WTC11 (cell line): ENCODE data around the gene CMC2. TPM values are rescaled to one million over a fixed set of nuclear protein-coding genes. Genes with fewer than 3 reads are reported as not detected.

Experiments used
- ATAC-seq: fragments of 200-7000 bp; cut with Tn5 transposase; 2 replicates; pipeline ENCODE4 v1.10.0; 2021; ENCODE audit warnings: mild to moderate bottlenecking, moderate library complexity
- CTCF ChIA-PET: fragments of 300-600 bp; sonication (Branson Sonifier 250); formaldehyde crosslinking; loops from one replicate; lab custom pipeline; 2021; ENCODE audit warnings: antibody characterized with exemption; lab: Charles Lee
- POLR2A ChIA-PET: fragments of 350-600 bp; sonication (Branson Sonifier 250); formaldehyde crosslinking; loops from one replicate; lab custom pipeline; 2021; ENCODE audit warnings: antibody characterized with exemption; lab: Charles Lee
- DNase-seq: peaks from one replicate; pipeline ENCODE4 v3.0.0; 2021; ENCODE audit warnings: low spot score
- H3K27ac Mint-ChIP-seq: 2 replicates; pipeline ENCODE4 v1.8.0; 2021; ENCODE audit warnings: mixed read lengths
- H3K27me3 Mint-ChIP-seq: 2 replicates; pipeline ENCODE4 v1.8.0; 2021; ENCODE audit warnings: low read depth, mild to moderate bottlenecking, moderate library complexity, mixed read lengths
- H3K36me3 Mint-ChIP-seq: 2 replicates; pipeline ENCODE4 v1.8.0; 2021; ENCODE audit warnings: mixed read lengths
- H3K4me1 Mint-ChIP-seq: 2 replicates; pipeline ENCODE4 v1.8.0; 2022; ENCODE audit warnings: mixed read lengths
- H3K4me3 Mint-ChIP-seq: 2 replicates; pipeline ENCODE4 v1.8.0; 2021; ENCODE audit warnings: mild to moderate bottlenecking, moderate library complexity, mixed read lengths
- H3K9me3 Mint-ChIP-seq: 2 replicates; pipeline ENCODE4 v1.8.0; 2021; ENCODE audit warnings: mixed read lengths
- AR ChIP-seq: fragments of 250-450 bp; sonication (Bioruptor Pico); IDR thresholded peaks from 2 replicates; pipeline ENCODE4 v1.9.0; 2021; ENCODE audit warnings: mild to moderate bottlenecking
- ATF3 ChIP-seq: sonication (generic); formaldehyde crosslinking; conservative IDR thresholded peaks from 2 replicates; pipeline ENCODE4 v1.8.1; 2022; ENCODE audit warnings: mild to moderate bottlenecking, missing genetic modification reagents
- E2F5 ChIP-seq: sonication (generic); formaldehyde crosslinking; IDR thresholded peaks from 2 replicates; pipeline ENCODE4 v1.8.1; 2022; ENCODE audit warnings: mild to moderate bottlenecking, moderate library complexity, missing genetic modification reagents
- FOXJ3 ChIP-seq: sonication (generic); formaldehyde crosslinking; IDR thresholded peaks from 2 replicates; pipeline ENCODE4 v1.9.0; 2021; ENCODE audit warnings: missing genetic modification reagents, mild to moderate bottlenecking, borderline replicate concordance
- GRHL2 ChIP-seq: fragments of 250-450 bp; sonication (Bioruptor Pico); IDR thresholded peaks from 2 replicates; pipeline ENCODE4 v1.8.0; 2022; ENCODE audit warnings: mild to moderate bottlenecking, moderate library complexity; ENCODE audit not compliant: insufficient replicate concordance, severe bottlenecking
- GTF2I ChIP-seq: fragments of 250-450 bp; sonication (Bioruptor Pico); conservative IDR thresholded peaks from 2 replicates; pipeline ENCODE4 v1.4.0; 2021; ENCODE audit warnings: mild to moderate bottlenecking
- HMGA2 ChIP-seq: fragments of 250-450 bp; sonication (Bioruptor Pico); IDR thresholded peaks from 2 replicates; pipeline ENCODE4 v1.4.0; 2021; ENCODE audit warnings: mild to moderate bottlenecking, moderate library complexity
- MAX ChIP-seq: sonication (generic); formaldehyde crosslinking; IDR thresholded peaks from 2 replicates; pipeline ENCODE4 v1.8.0; 2022; ENCODE audit warnings: mild to moderate bottlenecking, missing genetic modification reagents
- MXD4 ChIP-seq: fragments of 250-450 bp; sonication (Bioruptor Pico); IDR thresholded peaks from 2 replicates; pipeline ENCODE4 v1.8.0; 2021; ENCODE audit warnings: mild to moderate bottlenecking, moderate library complexity, borderline replicate concordance
- MYBL2 ChIP-seq: sonication (generic); formaldehyde crosslinking; IDR thresholded peaks from 2 replicates; pipeline ENCODE4 v1.8.1; 2023; ENCODE audit warnings: mild to moderate bottlenecking, moderate library complexity, missing genetic modification reagents
- NFE2L1 ChIP-seq: sonication (generic); formaldehyde crosslinking; IDR thresholded peaks from 2 replicates; pipeline ENCODE4 v1.8.1; 2023; ENCODE audit warnings: missing genetic modification reagents
- NR2C2 ChIP-seq: sonication (generic); formaldehyde crosslinking; IDR thresholded peaks from 2 replicates; pipeline ENCODE4 v1.8.0; 2022; ENCODE audit warnings: mild to moderate bottlenecking, missing genetic modification reagents
- NR3C1 ChIP-seq: sonication (generic); formaldehyde crosslinking; conservative IDR thresholded peaks from 2 replicates; pipeline ENCODE4 v1.8.1; 2023; ENCODE audit warnings: low read depth, mild to moderate bottlenecking, missing genetic modification reagents
- SMAD4 ChIP-seq: sonication (generic); formaldehyde crosslinking; IDR thresholded peaks from 2 replicates; pipeline ENCODE4 v1.8.0; 2022; ENCODE audit warnings: mild to moderate bottlenecking, missing genetic modification reagents
- SOX15 ChIP-seq: fragments of 250-450 bp; sonication (Bioruptor Pico); IDR thresholded peaks from 2 replicates; pipeline ENCODE4 v1.9.0; 2021; ENCODE audit warnings: mild to moderate bottlenecking
- SP1 ChIP-seq: sonication (generic); formaldehyde crosslinking; conservative IDR thresholded peaks from 2 replicates; pipeline ENCODE4 v1.8.1; 2022; ENCODE audit warnings: missing genetic modification reagents
- TP53 ChIP-seq: sonication (generic); formaldehyde crosslinking; IDR thresholded peaks from 2 replicates; pipeline ENCODE4 v1.8.1; 2023; ENCODE audit warnings: mild to moderate bottlenecking, missing genetic modification reagents
- ZBTB21 ChIP-seq: sonication (generic); formaldehyde crosslinking; IDR thresholded peaks from 2 replicates; pipeline ENCODE4 v1.8.1; 2023; ENCODE audit warnings: mild to moderate bottlenecking, missing genetic modification reagents, borderline replicate concordance
- ZNF263 ChIP-seq: sonication (generic); formaldehyde crosslinking; IDR thresholded peaks from 2 replicates; pipeline ENCODE4 v1.8.1; 2022; ENCODE audit warnings: low read depth, mild to moderate bottlenecking, moderate library complexity, missing genetic modification reagents
- ZNF317 ChIP-seq: sonication (generic); formaldehyde crosslinking; IDR thresholded peaks from 2 replicates; pipeline ENCODE4 v1.8.1; 2023; ENCODE audit warnings: low read depth, mild to moderate bottlenecking, moderate library complexity, missing genetic modification reagents, borderline replicate concordance
- ZNF396 ChIP-seq: fragments of 250-450 bp; sonication (Bioruptor Pico); IDR thresholded peaks from 2 replicates; pipeline ENCODE4 v1.8.0; 2021; ENCODE audit warnings: mild to moderate bottlenecking, moderate library complexity, borderline replicate concordance
- ZNF416 ChIP-seq: fragments of 250-450 bp; sonication (Bioruptor Pico); IDR thresholded peaks from 2 replicates; pipeline ENCODE4 v1.9.0; 2021; ENCODE audit warnings: mild to moderate bottlenecking, inconsistent platforms
- ZNF425 ChIP-seq: fragments of 250-450 bp; sonication (Bioruptor Pico); conservative IDR thresholded peaks from 2 replicates; pipeline ENCODE4 v1.9.0; 2021; ENCODE audit warnings: mild to moderate bottlenecking
- ZNF671 ChIP-seq: fragments of 250-450 bp; sonication (Bioruptor Pico); IDR thresholded peaks from 2 replicates; pipeline ENCODE4 v1.8.0; 2021; ENCODE audit warnings: mild to moderate bottlenecking
- total RNA-seq: library from RNA; stranded (reverse); gene quantifications from 3 replicates; pipeline ENCODE4 v1.2.3, GENCODE V29; 2021
- TF ChIP-seq, protein P1 (sequence below): sonication (generic); formaldehyde crosslinking; IDR thresholded peaks from 2 replicates; pipeline ENCODE4 v1.8.1; 2022; ENCODE audit warnings: low read depth, mild to moderate bottlenecking, moderate library complexity, missing genetic modification reagents, borderline replicate concordance
- TF ChIP-seq, protein P2 (sequence below): sonication (generic); formaldehyde crosslinking; IDR thresholded peaks from 2 replicates; pipeline ENCODE4 v1.8.1; 2023; ENCODE audit warnings: mild to moderate bottlenecking, missing genetic modification reagents, moderate library complexity
- TF ChIP-seq, protein P3 (sequence below): sonication (generic); formaldehyde crosslinking; IDR thresholded peaks from 2 replicates; pipeline ENCODE4 v1.8.1; 2023; ENCODE audit warnings: mild to moderate bottlenecking, missing genetic modification reagents

CMC2 gene
- total RNA-seq, 1 experiment from 2014 or later, result 78.9 TPM

- Mint-ChIP-seq H3K36me3 (peaks cover 6% of the 10 kb centered on the region), H3K27me3 (no peaks in the 10 kb centered on the region), H3K27ac (no peak overlapping the region), H3K9me3 (peaks cover 13% of the 10 kb centered on the region)
- POLR2A ChIA-PET, result no interaction called here
- DNase-seq, result no peak
- TF ChIP-seq, protein P1, sequence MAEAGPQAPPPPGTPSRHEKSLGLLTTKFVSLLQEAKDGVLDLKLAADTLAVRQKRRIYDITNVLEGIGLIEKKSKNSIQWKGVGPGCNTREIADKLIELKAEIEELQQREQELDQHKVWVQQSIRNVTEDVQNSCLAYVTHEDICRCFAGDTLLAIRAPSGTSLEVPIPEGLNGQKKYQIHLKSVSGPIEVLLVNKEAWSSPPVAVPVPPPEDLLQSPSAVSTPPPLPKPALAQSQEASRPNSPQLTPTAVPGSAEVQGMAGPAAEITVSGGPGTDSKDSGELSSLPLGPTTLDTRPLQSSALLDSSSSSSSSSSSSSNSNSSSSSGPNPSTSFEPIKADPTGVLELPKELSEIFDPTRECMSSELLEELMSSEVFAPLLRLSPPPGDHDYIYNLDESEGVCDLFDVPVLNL (CRISPR knock-in tag), result no peak
- TF ChIP-seq SP1 (CRISPR knock-in tag) (no peak), NR3C1 (CRISPR knock-in tag) (no peak), NFE2L1 (no peak), E2F5 (no peak), HMGA2 (no peak), ZNF317 (CRISPR knock-in tag) (no peak), MXD4 (CRISPR knock-in tag) (no peak), ZNF263 (no peak), GTF2I (CRISPR knock-in tag) (no peak), FOXJ3 (CRISPR knock-in tag) (no peak), ZBTB21 (CRISPR knock-in tag) (no peak), NR2C2 (CRISPR knock-in tag) (no peak), ZNF671 (no peak), ZNF425 (CRISPR knock-in tag) (no peak), SMAD4 (CRISPR knock-in tag) (no peak), ZNF416 (CRISPR knock-in tag) (no peak)
- TF ChIP-seq, protein P2, sequence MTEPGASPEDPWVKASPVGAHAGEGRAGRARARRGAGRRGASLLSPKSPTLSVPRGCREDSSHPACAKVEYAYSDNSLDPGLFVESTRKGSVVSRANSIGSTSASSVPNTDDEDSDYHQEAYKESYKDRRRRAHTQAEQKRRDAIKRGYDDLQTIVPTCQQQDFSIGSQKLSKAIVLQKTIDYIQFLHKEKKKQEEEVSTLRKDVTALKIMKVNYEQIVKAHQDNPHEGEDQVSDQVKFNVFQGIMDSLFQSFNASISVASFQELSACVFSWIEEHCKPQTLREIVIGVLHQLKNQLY, result no peak
- TF ChIP-seq, protein P3, sequence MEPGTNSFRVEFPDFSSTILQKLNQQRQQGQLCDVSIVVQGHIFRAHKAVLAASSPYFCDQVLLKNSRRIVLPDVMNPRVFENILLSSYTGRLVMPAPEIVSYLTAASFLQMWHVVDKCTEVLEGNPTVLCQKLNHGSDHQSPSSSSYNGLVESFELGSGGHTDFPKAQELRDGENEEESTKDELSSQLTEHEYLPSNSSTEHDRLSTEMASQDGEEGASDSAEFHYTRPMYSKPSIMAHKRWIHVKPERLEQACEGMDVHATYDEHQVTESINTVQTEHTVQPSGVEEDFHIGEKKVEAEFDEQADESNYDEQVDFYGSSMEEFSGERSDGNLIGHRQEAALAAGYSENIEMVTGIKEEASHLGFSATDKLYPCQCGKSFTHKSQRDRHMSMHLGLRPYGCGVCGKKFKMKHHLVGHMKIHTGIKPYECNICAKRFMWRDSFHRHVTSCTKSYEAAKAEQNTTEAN (CRISPR knock-in tag), result no peak
- TF ChIP-seq, all 79 proteins: peak for 0
- CTCF ChIA-PET, result interaction anchor here (0.5 to 1.6 kb wide), 13 partner anchors 8 to 1237 kb away, joined by 3 to 8 read pairs (median 4); partner anchors contain the start of gene ATMIN
- no peak for ATAC-seq
- Mint-ChIP-seq H3K4me1 (peaks cover 28% of the 10 kb centered on the region), H3K4me3 (no peak overlapping the region)
Measured at GRCh38 chr16:81003610-81004460, 2.9 kb downstream of the CMC2 start.

- ATAC-seq (no peak), DNase-seq (no peak)
- no peaks in the 10 kb centered on the region for H3K27me3 Mint-ChIP-seq
- ChIA-PET CTCF (interaction anchor here (0.7 to 1.8 kb wide), 2 partner anchors 28 to 33 kb away, joined by 3 to 6 read pairs; partner anchors contain the start of gene ATMIN), POLR2A (interaction anchor here (0.6 kb wide), 1 partner anchor 61 kb away, joined by 4 read pairs; no protein-coding TSS in a partner anchor)
- no peak overlapping the region for H3K27ac Mint-ChIP-seq
- no peak overlapping the region for H3K4me3 Mint-ChIP-seq
- H3K9me3 Mint-ChIP-seq, result peaks cover 17% of the 10 kb centered on the region
- H3K4me1 Mint-ChIP-seq, result peaks cover 24% of the 10 kb centered on the region
- H3K36me3 Mint-ChIP-seq, result peaks cover 9% of the 10 kb centered on the region
- TF ChIP-seq ATF3 (CRISPR knock-in tag) (no peak), TP53 (no peak), SOX15 (no peak), MYBL2 (CRISPR knock-in tag) (no peak), GRHL2 (CRISPR knock-in tag) (no peak), AR (CRISPR knock-in tag) (no peak), MAX (CRISPR knock-in tag) (no peak), ZNF396 (no peak)
Measured at GRCh38 chr16:81003064-81003463, 3.6 kb downstream of the CMC2 start.
